ENCODE results near the gene TGFB1I1. TPM values are rescaled to one million over a fixed set of nuclear protein-coding genes. Genes with fewer than 3 reads are reported as not detected.

The TGFB1I1 gene
- total and polyA plus RNA-seq, 2 of the 13 experiments (the other 11 are each of a cell fraction or from before 2014, with no cell fraction given): 0.80 to 2.9 TPM

GRCh38 chr16:31477220-31478216 lies 5.6 kb downstream of the TGFB1I1 start (continued):
- TF ChIP-seq ZNF512B (CRISPR knock-in tag; IDR thresholded peaks at IDR 0.05; ENCODE audit: borderline replicate concordance): peak; percentile 91; the same call in 1 of the 2 replicates
- TF ChIP-seq KLF16 (CRISPR knock-in tag; IDR thresholded peaks at IDR 0.05): 0 out of 4 replicates have a peak, but pooled peaks of 1 of the 2 experiments have one; percentile 62
- peak; percentile 60; the same call in 1 of the 2 replicates for TF ChIP-seq MED1 (CRISPR knock-in tag; IDR thresholded peaks at IDR 0.05)
- peak; percentile 99 for TF ChIP-seq SMAD1 (CRISPR knock-in tag; IDR thresholded peaks at IDR 0.05; ENCODE audit: borderline replicate concordance, low read depth)
- TF ChIP-seq ZBTB7A (CRISPR knock-in tag; IDR thresholded peaks at IDR 0.05): peak; percentile 48; the same call in 1 of the 2 replicates
- no peak for TF ChIP-seq ZHX1 (CRISPR knock-in tag; IDR thresholded peaks at IDR 0.05; ENCODE audit: low read depth)
- TF ChIP-seq E2F2 (CRISPR knock-in tag; IDR thresholded peaks at IDR 0.05; ENCODE audit: borderline replicate concordance): peak; percentile 50; the same call in 1 of the 2 replicates
- TF ChIP-seq ZBTB25 (CRISPR knock-in tag; IDR thresholded peaks at IDR 0.05): peak; percentile 42; the same call in 1 of the 2 replicates
- no peak for TF ChIP-seq ZNF484 (CRISPR knock-in tag; IDR thresholded peaks at IDR 0.05; ENCODE audit: borderline replicate concordance, low read depth)
- no peak for TF ChIP-seq ZNF367 (CRISPR knock-in tag; IDR thresholded peaks at IDR 0.05; ENCODE audit: borderline replicate concordance)
- no peak for TF ChIP-seq HNRNPH1 (optimal IDR thresholded peaks at IDR 0.05; ENCODE audit: low read depth, low read length)
- no peak for TF ChIP-seq SP140L (CRISPR knock-in tag; IDR thresholded peaks at IDR 0.05; ENCODE audit: borderline replicate concordance)
- TF ChIP-seq ZFP36 (IDR thresholded peaks at IDR 0.05; ENCODE audit: borderline replicate concordance, low read depth, low read length, partially characterized antibody): no peak
- TF ChIP-seq FOXA3 (CRISPR knock-in tag; IDR thresholded peaks at IDR 0.05): peak; percentile 52
- TF ChIP-seq ZNF7 (CRISPR knock-in tag; IDR thresholded peaks at IDR 0.05): no peak
- peak; percentile 59; the same call in 1 of the 2 replicates for TF ChIP-seq FOXK2 (IDR thresholded peaks at IDR 0.05)
- TF ChIP-seq SRSF9 (IDR thresholded peaks at IDR 0.05; ENCODE audit: borderline replicate concordance, insufficient read depth, low read depth, low read length, poor library complexity, severe bottlenecking): no peak
- peak; percentile 83; the same call in 1 of the 2 replicates for TF ChIP-seq CERS6 (CRISPR knock-in tag; IDR thresholded peaks at IDR 0.05)
